Mesenchymal stem cell (in vitro differentiated cells and primary cell): ENCODE results near the gene ZNF844.

Source experiments
- DNase-seq: peaks from one replicate; pipeline ENCODE4 v3.0.0-alpha.2; 2013
- H2AFZ ChIP-seq: one replicate; pipeline ENCODE4 v1.6.1; 2013; ENCODE audit warnings: low read depth, mild to moderate bottlenecking, control low read depth, inconsistent platforms, low read length, moderate library complexity
- H2AK5ac ChIP-seq: 2 replicates; pipeline ENCODE4 v1.6.1; 2013; ENCODE audit warnings: low read length, moderate library complexity, mild to moderate bottlenecking, inconsistent platforms; ENCODE audit not compliant: severe bottlenecking
- H2BK120ac ChIP-seq: one replicate; pipeline ENCODE4 v1.6.1; 2013; ENCODE audit warnings: low read depth, mild to moderate bottlenecking, inconsistent platforms, low read length, moderate library complexity
- H2BK12ac ChIP-seq, 2 experiments: one replicate each; pipeline ENCODE4 v1.6.1; 2013; ENCODE audit warnings: inconsistent platforms in 2 of 2, low read length in 2 of 2, mild to moderate bottlenecking in 2 of 2, moderate library complexity in 2 of 2, control low read depth in 1 of 2
- H2BK15ac ChIP-seq: one replicate; pipeline ENCODE4 v1.6.1; 2013; ENCODE audit warnings: mild to moderate bottlenecking, low read depth, inconsistent platforms; ENCODE audit not compliant: poor library complexity, severe bottlenecking
- H2BK5ac ChIP-seq: 2 replicates; pipeline ENCODE4 v1.6.1; 2013; ENCODE audit warnings: low read depth, mild to moderate bottlenecking, low read length, control low read depth, inconsistent platforms; ENCODE audit not compliant: poor library complexity, severe bottlenecking
- H3K14ac ChIP-seq, 2 experiments: one replicate each; pipeline ENCODE4 v1.6.1; 2013; ENCODE audit warnings: inconsistent platforms in 2 of 2, low read length in 2 of 2, control low read depth in 1 of 2, mild to moderate bottlenecking in 1 of 2, moderate library complexity in 1 of 2
- H3K18ac ChIP-seq, 2 experiments: one replicate each; pipeline ENCODE4 v1.6.1; 2013; ENCODE audit warnings: inconsistent platforms in 2 of 2, low read length in 2 of 2, control low read depth in 1 of 2, low read depth in 1 of 2, mild to moderate bottlenecking in 1 of 2
- H3K23ac ChIP-seq, 2 experiments: one replicate each; pipeline ENCODE4 v1.6.1; 2013; ENCODE audit warnings: inconsistent platforms in 2 of 2, low read length in 2 of 2, mild to moderate bottlenecking in 2 of 2, moderate library complexity in 2 of 2, control low read depth in 1 of 2
- H3K27ac ChIP-seq: 2 replicates; pipeline ENCODE4 v1.5.1; 2013; ENCODE audit warnings: mild to moderate bottlenecking, moderate library complexity, low read length, control low read depth, inconsistent platforms; ENCODE audit not compliant: poor library complexity, severe bottlenecking
- H3K27me3 ChIP-seq, 2 experiments: 2 replicates each; pipeline versions ENCODE4 v1.6.1 to v1.7.0; 2013; ENCODE audit warnings: low read length in 2 of 2, mild to moderate bottlenecking in 2 of 2, moderate library complexity in 2 of 2, control low read depth in 1 of 2, inconsistent platforms in 1 of 2; ENCODE audit not compliant: control insufficient read depth in 1 of 2, insufficient read depth in 1 of 2
- H3K36me3 ChIP-seq, 2 experiments: 2 replicates each; pipeline versions ENCODE4 v1.6.1 to v1.7.0; 2013; ENCODE audit warnings: low read length in 2 of 2, control low read depth in 1 of 2, inconsistent platforms in 1 of 2, low read depth in 1 of 2, mild to moderate bottlenecking in 1 of 2; ENCODE audit not compliant: insufficient read depth in 2 of 2, control insufficient read depth in 1 of 2
- H3K4ac ChIP-seq, 2 experiments: one replicate each; pipeline ENCODE4 v1.6.1; 2013; ENCODE audit warnings: inconsistent platforms in 2 of 2, low read length in 2 of 2, mild to moderate bottlenecking in 2 of 2, moderate library complexity in 2 of 2, control low read depth in 1 of 2, low read depth in 1 of 2
- H3K4me1 ChIP-seq: 2 replicates; pipeline ENCODE4 v1.6.1; 2013; ENCODE audit warnings: low read depth, low read length, control low read depth; ENCODE audit not compliant: control insufficient read depth, insufficient read depth
- H3K4me2 ChIP-seq: 2 replicates; pipeline ENCODE4 v1.6.1; 2013; ENCODE audit warnings: low read length, mild to moderate bottlenecking, inconsistent platforms; ENCODE audit not compliant: poor library complexity, severe bottlenecking
- H3K4me3 ChIP-seq, 2 experiments: 2 replicates each; pipeline versions ENCODE4 v1.5.1 to v1.7.0; 2013; ENCODE audit warnings: low read length in 2 of 2, mild to moderate bottlenecking in 2 of 2, control low read depth in 1 of 2, low read depth in 1 of 2; ENCODE audit not compliant: insufficient read depth in 1 of 2
- H3K79me1 ChIP-seq: replicated peaks from 2 replicates; pipeline ENCODE4 v1.6.1; 2013; ENCODE audit warnings: mild to moderate bottlenecking, control low read depth, low read length, inconsistent platforms; ENCODE audit not compliant: poor library complexity, severe bottlenecking
- H3K9ac ChIP-seq: 2 replicates; pipeline ENCODE4 v1.7.0; 2013; ENCODE audit warnings: mild to moderate bottlenecking, low read length, moderate library complexity
- H3K9me3 ChIP-seq: 2 replicates; pipeline ENCODE4 v1.7.0; 2013; ENCODE audit warnings: mild to moderate bottlenecking, low read length; ENCODE audit not compliant: control insufficient read depth
- H4K8ac ChIP-seq: one replicate; pipeline ENCODE4 v1.6.1; 2013; ENCODE audit warnings: inconsistent platforms, mild to moderate bottlenecking, low read length, moderate library complexity
- H4K91ac ChIP-seq: one replicate; pipeline ENCODE4 v1.6.1; 2013; ENCODE audit warnings: mild to moderate bottlenecking, low read length, inconsistent platforms
- WGBS: methylation state at CpG from one replicate; pipeline ENCODE4 v1.1.7; 2013; ENCODE audit warnings: mixed read lengths; 5-methylcytosine and 5-hydroxymethylcytosine counted together

Gene ZNF844

GRCh38 chr19:12047868-12048267 is 16.7 kb upstream of the ZNF844 start:
- H3K4ac ChIP-seq = no peak overlapping the region
- H4K91ac ChIP-seq = no peak overlapping the region
- no peak overlapping the region for H3K27ac ChIP-seq
- no peaks in the 10 kb centered on the region for H3K27me3 ChIP-seq
- no peak overlapping the region for H2BK15ac ChIP-seq
- H2BK5ac ChIP-seq = no peak overlapping the region
- no peak overlapping the region for H3K4me3 ChIP-seq
- no peaks in the 10 kb centered on the region for H3K36me3 ChIP-seq
- H2AFZ ChIP-seq = no peak overlapping the region
- H3K23ac ChIP-seq = no peak overlapping the region
- H3K18ac ChIP-seq = no peak overlapping the region
- peaks cover 38% of the 10 kb centered on the region for H3K9me3 ChIP-seq
- H3K9ac ChIP-seq = no peak overlapping the region
- WGBS = 94% methylated on average over 2 of the region's 2 CpGs
- no peaks in the 10 kb centered on the region for H3K4me1 ChIP-seq
- no peak overlapping the region for H4K8ac ChIP-seq
- no peak overlapping the region for H2AK5ac ChIP-seq
- no peak overlapping the region for H3K4me2 ChIP-seq
- H2BK12ac ChIP-seq = no peak overlapping the region
- no peaks in the 10 kb centered on the region for H3K79me1 ChIP-seq
- H3K14ac ChIP-seq = no peak overlapping the region
- no peak overlapping the region for H2BK120ac ChIP-seq
- DNase-seq = no peak

GRCh38 chr19:12052091-12052496 is 12.4 kb upstream of the ZNF844 start:
- H4K91ac ChIP-seq = no peak overlapping the region
- peak overlapping the region; percentile 48 to 82 for H3K4me3 ChIP-seq
- no peak overlapping the region for H2BK15ac ChIP-seq
- no peak overlapping the region for H4K8ac ChIP-seq
- peak; percentile 34 for DNase-seq
- peak overlapping the region; percentile 72 for H3K9ac ChIP-seq
- 5% methylated on average over 14 of the region's 14 CpGs for WGBS
- no peak overlapping the region for H3K23ac ChIP-seq
- no peak overlapping the region for H3K14ac ChIP-seq
- H2AFZ ChIP-seq = no peak overlapping the region
- no peaks in the 10 kb centered on the region for H3K79me1 ChIP-seq
- peaks cover 0 to 3% of the 10 kb centered on the region in 2 experiments for H3K27me3 ChIP-seq
- peaks cover 3% of the 10 kb centered on the region for H3K9me3 ChIP-seq
- H2AK5ac ChIP-seq = no peak overlapping the region
- H2BK120ac ChIP-seq = no peak overlapping the region
- no peak overlapping the region for H3K27ac ChIP-seq
- H2BK5ac ChIP-seq = no peak overlapping the region
- H3K4ac ChIP-seq = no peak overlapping the region
- H3K36me3 ChIP-seq = no peaks in the 10 kb centered on the region
- no peak overlapping the region for H3K18ac ChIP-seq
- H3K4me2 ChIP-seq = peak overlapping the region; percentile 93
- H3K4me1 ChIP-seq = peaks cover 2% of the 10 kb centered on the region
- H2BK12ac ChIP-seq = no peak overlapping the region

DNA sequence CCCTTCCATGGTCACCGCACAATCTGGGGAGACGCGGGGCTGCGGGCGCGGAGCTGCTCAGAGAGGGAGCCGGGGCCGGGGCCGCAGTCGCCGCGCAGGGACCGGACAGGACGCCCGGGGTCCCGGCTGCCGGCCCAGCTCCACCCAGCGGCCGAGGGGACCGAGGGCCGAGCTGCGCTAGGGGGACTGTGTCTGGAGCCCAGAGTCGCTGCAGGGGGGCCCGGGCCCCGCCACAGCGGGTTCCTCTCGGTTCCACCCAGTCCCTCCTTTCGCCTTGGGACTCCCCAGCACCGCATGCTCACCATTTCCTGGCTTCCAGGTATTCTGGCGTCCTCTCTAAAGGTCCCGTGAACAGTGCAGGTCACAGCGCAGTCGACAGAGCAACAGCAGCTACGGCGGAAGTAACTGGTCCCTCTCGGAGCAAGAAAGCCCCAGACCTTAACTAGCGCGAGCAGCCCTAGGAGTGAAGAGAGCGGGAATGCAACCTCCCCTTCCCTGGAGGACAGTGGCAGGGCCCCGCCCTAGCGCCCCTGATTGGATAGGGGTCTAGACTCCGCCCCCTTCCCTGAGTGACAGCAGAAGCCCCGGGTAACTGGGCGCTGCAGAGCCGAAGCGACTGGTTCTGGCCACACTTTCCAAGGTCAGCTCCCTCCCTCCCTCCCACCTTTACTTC is 11.9 kb upstream of the ZNF844 start, which contains the start of gene ZNF878:
TSS of gene ZNF878 (minus strand) at position 465 of the 673 bp plus-strand sequence. CDS start at position 305, 160 bp downstream.
- no peak within 1 kb of the TSS for H3K4ac ChIP-seq
- WGBS = 0% methylated on average over 34 of the region's 46 CpGs
- H3K9ac ChIP-seq = peak within 1 kb of the TSS; percentile 72
- no peak within 1 kb of the TSS for H3K18ac ChIP-seq
- peak within 1 kb of the TSS; percentile 93 for H3K4me2 ChIP-seq
- no peak within 1 kb of the TSS for H4K8ac ChIP-seq
- H2AFZ ChIP-seq = peak within 1 kb of the TSS; percentile 85
- H2BK12ac ChIP-seq = no peak within 1 kb of the TSS
- no peak within 1 kb of the TSS for H2BK120ac ChIP-seq
- no peak within 1 kb of the TSS for H4K91ac ChIP-seq
- peak within 1 kb of the TSS; percentile 48 to 82 for H3K4me3 ChIP-seq
- peaks cover 3% of the 10 kb centered on the region for H3K9me3 ChIP-seq
- peaks cover 0 to 3% of the 10 kb centered on the region in 2 experiments for H3K27me3 ChIP-seq
- H3K14ac ChIP-seq = no peak within 1 kb of the TSS
- H3K4me1 ChIP-seq = peaks cover 2% of the 10 kb centered on the region
- DNase-seq = peak; percentile 91
- H3K36me3 ChIP-seq = no peaks in the 10 kb centered on the region
- H2BK5ac ChIP-seq = no peak within 1 kb of the TSS
- H2BK15ac ChIP-seq = peak within 1 kb of the TSS; percentile 71
- no peak within 1 kb of the TSS for H3K23ac ChIP-seq
- H3K27ac ChIP-seq = peak within 1 kb of the TSS; percentile 3
- no peaks in the 10 kb centered on the region for H3K79me1 ChIP-seq
- H2AK5ac ChIP-seq = no peak within 1 kb of the TSS

GRCh38 chr19:12055784-12056183 is 8.7 kb upstream of the ZNF844 start:
- H3K14ac ChIP-seq = no peak overlapping the region
- no peak overlapping the region for H3K9ac ChIP-seq
- no peaks in the 10 kb centered on the region for H3K36me3 ChIP-seq
- no peak overlapping the region for H2BK120ac ChIP-seq
- no peak overlapping the region for H4K8ac ChIP-seq
- H4K91ac ChIP-seq = no peak overlapping the region
- H3K4me3 ChIP-seq = no peak overlapping the region
- H2AFZ ChIP-seq = no peak overlapping the region
- H3K9me3 ChIP-seq = no peaks in the 10 kb centered on the region
- WGBS = 77% methylated on average over 5 of the region's 5 CpGs
- H3K4ac ChIP-seq = no peak overlapping the region
- no peaks in the 10 kb centered on the region for H3K79me1 ChIP-seq
- peaks cover 0 to 3% of the 10 kb centered on the region in 2 experiments for H3K27me3 ChIP-seq
- no peak for DNase-seq
- H2AK5ac ChIP-seq = no peak overlapping the region
- no peak overlapping the region for H2BK15ac ChIP-seq
- no peak overlapping the region for H3K18ac ChIP-seq
- no peak overlapping the region for H3K23ac ChIP-seq
- H3K4me2 ChIP-seq = no peak overlapping the region
- peaks cover 4% of the 10 kb centered on the region for H3K4me1 ChIP-seq
- H2BK12ac ChIP-seq = no peak overlapping the region
- no peak overlapping the region for H2BK5ac ChIP-seq
- no peak overlapping the region for H3K27ac ChIP-seq
